Vagina (tissue), 2 donors: Measurements from ENCODE around the gene GLB1L2.
"Not testable (repeated sequence)": the region's sequence is repeated elsewhere in the genome, so short reads cannot be mapped to it uniquely, and the experiment has no call there.

Source experiments
- POLR2AphosphoS5 ChIP-seq, 2 donors: sonication (generic); formaldehyde crosslinking; IDR thresholded peaks; one replicate each; pipeline ENCODE4 v1.9.0; 2017; ENCODE audit warnings: antibody characterized with exemption in 2 of 2, mild to moderate bottlenecking in 2 of 2, low read depth in 1 of 2; ENCODE audit not compliant: insufficient read depth in 1 of 2
- TF ChIP-seq, protein P1 (sequence below), 3 experiments: fragments of 450-650 bp in 2 of 3; fragments of 200-600 bp in 1 of 3; sonication (generic) in 1 of 3; IDR thresholded peaks; one replicate each; pipeline ENCODE4 v1.5.1; 2017 to 2019; ENCODE audit warnings: antibody characterized with exemption in 3 of 3, mild to moderate bottlenecking in 2 of 3, moderate library complexity in 2 of 3

- TF ChIP-seq, protein P1, sequence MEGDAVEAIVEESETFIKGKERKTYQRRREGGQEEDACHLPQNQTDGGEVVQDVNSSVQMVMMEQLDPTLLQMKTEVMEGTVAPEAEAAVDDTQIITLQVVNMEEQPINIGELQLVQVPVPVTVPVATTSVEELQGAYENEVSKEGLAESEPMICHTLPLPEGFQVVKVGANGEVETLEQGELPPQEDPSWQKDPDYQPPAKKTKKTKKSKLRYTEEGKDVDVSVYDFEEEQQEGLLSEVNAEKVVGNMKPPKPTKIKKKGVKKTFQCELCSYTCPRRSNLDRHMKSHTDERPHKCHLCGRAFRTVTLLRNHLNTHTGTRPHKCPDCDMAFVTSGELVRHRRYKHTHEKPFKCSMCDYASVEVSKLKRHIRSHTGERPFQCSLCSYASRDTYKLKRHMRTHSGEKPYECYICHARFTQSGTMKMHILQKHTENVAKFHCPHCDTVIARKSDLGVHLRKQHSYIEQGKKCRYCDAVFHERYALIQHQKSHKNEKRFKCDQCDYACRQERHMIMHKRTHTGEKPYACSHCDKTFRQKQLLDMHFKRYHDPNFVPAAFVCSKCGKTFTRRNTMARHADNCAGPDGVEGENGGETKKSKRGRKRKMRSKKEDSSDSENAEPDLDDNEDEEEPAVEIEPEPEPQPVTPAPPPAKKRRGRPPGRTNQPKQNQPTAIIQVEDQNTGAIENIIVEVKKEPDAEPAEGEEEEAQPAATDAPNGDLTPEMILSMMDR (IDR thresholded peaks at IDR 0.05), result not testable (repeated sequence)
- TF ChIP-seq POLR2AphosphoS5 (IDR thresholded peaks at IDR 0.05; ENCODE audit: insufficient read depth in 1 of 2, low read depth in 1 of 2), result not testable (repeated sequence)
These were observed 47.4 kb upstream of the GLB1L2 start for GRCh38 chr11:134284349-134284748.
